ENCODE data around the gene ARHGEF28. TPM values are rescaled to one million over a fixed set of nuclear protein-coding genes. Genes with fewer than 3 reads are reported as not detected.

Gene ARHGEF28
- total RNA-seq, 4 donors from 2014 or later = 12.7 to 31.2 (median 19.2) TPM

DNA sequence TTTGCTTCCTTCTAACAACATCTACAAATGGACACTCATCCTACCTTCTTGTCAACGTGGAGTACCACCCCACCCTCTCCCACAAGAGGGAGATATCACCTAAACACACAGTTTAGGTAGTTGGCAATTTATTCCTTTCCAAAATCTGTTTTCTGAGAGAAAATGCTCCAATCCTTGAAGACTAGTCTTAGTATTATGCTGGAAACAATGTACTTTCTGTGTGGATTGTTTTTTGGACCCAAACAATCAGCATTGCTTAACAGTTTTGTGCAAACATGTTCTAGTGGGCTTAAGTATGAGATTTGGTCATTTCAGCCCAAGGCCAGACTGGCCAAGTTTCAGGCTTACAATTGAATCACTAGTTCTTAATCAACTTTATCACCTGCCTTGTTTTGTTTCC lies 359.1 kb downstream of the ARHGEF28 start:
- 38% methylated on average over 1 of the region's 1 CpG for WGBS
- no peaks in the 10 kb centered on the region for H3K9me3 ChIP-seq

DNA sequence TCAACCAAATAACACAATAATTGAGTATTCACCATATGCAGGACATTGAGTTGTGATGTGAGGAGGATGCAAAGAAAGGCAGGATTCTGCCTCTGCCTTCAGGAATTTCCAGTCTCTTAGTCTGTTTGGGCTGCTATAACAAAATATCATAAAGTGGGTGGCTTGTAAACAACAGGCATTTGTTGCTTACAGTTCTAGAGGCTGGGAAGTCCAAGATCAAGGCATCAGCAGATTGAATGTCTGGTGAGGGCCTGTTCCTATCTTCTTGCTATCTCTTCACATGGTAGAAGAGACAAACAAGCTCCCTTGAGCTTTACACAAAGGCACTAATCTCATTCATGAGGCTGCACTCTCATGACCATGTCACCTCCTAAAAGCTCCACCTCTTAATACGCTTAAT lies 360.7 kb downstream of the ARHGEF28 start:
- Histone ChIP-seq H3K4me3 (no peak overlapping the region), H3K9me3 (no peaks in the 10 kb centered on the region), H3K4me1 (no peaks in the 10 kb centered on the region), H3K27ac (replicated peaks in 1 of 4) (no peak overlapping the region), H3K27me3 (no peaks in the 10 kb centered on the region), H3K36me3 (no peaks in the 10 kb centered on the region)
- 100% methylated on average over 1 of the region's 1 CpG for WGBS
- DNase-seq (ENCODE audit: extremely low spot score) = no peak
- TF ChIP-seq POLR2AphosphoS5 (IDR thresholded peaks at IDR 0.05) = no peak
- TF ChIP-seq, protein P1, sequence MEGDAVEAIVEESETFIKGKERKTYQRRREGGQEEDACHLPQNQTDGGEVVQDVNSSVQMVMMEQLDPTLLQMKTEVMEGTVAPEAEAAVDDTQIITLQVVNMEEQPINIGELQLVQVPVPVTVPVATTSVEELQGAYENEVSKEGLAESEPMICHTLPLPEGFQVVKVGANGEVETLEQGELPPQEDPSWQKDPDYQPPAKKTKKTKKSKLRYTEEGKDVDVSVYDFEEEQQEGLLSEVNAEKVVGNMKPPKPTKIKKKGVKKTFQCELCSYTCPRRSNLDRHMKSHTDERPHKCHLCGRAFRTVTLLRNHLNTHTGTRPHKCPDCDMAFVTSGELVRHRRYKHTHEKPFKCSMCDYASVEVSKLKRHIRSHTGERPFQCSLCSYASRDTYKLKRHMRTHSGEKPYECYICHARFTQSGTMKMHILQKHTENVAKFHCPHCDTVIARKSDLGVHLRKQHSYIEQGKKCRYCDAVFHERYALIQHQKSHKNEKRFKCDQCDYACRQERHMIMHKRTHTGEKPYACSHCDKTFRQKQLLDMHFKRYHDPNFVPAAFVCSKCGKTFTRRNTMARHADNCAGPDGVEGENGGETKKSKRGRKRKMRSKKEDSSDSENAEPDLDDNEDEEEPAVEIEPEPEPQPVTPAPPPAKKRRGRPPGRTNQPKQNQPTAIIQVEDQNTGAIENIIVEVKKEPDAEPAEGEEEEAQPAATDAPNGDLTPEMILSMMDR (IDR thresholded peaks at IDR 0.05) = no peak
- TF ChIP-seq POLR2A (IDR thresholded peaks at IDR 0.05; ENCODE audit: low read depth) = no peak
- intact Hi-C loops (cut with DNase I) = no loop called here

More for the DNA sequence above, 359.1 kb downstream of the ARHGEF28 start:
- intact Hi-C loops (cut with DNase I) = no loop called here
- H3K27ac ChIP-seq (replicated peaks in 1 of 4) = no peak overlapping the region
- peak; percentile 39 for DNase-seq (ENCODE audit: extremely low spot score)
- no peaks in the 10 kb centered on the region for H3K36me3 ChIP-seq
- TF ChIP-seq, protein P1 (IDR thresholded peaks at IDR 0.05) = peak in 1 of 3 experiments; percentile 35
- TF ChIP-seq EP300 (IDR thresholded peaks at IDR 0.05) = no peak
- H3K27me3 ChIP-seq = no peaks in the 10 kb centered on the region
- H3K4me1 ChIP-seq = no peaks in the 10 kb centered on the region
- H3K4me3 ChIP-seq = no peak overlapping the region

DNA sequence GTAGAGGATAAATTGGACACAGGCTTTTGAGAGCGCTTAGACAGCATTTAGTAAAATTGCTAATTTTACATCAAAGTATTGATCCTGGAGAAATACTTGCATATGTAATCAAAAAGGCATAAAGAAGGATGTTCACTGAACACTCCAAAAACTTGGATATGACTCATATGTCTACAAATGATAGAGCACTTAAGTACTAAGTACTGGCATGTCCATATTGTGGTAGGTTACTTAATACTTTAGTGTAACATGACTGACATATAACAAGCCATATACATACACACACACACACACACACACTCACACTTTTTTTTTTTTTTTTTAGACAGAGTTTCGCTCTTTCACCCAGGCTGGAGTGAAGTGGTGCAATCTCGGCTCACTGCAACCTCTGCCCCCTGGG lies 361.9 kb downstream of the ARHGEF28 start:
- no peaks in the 10 kb centered on the region for H3K9me3 ChIP-seq
- H3K27ac ChIP-seq (replicated peaks in 1 of 4) = no peak overlapping the region
- H3K4me1 ChIP-seq = no peaks in the 10 kb centered on the region
- H3K4me3 ChIP-seq = no peak overlapping the region
- intact Hi-C loops (cut with DNase I) = no loop called here
- H3K36me3 ChIP-seq = no peaks in the 10 kb centered on the region
- 95% methylated on average over 3 of the region's 3 CpGs for WGBS
- no peaks in the 10 kb centered on the region for H3K27me3 ChIP-seq
- no peak for TF ChIP-seq POLR2A (IDR thresholded peaks at IDR 0.05; ENCODE audit: low read depth)
- TF ChIP-seq, protein P1 (IDR thresholded peaks at IDR 0.05) = no peak
- no peak for TF ChIP-seq EP300 (IDR thresholded peaks at IDR 0.05)
- TF ChIP-seq POLR2AphosphoS5 (IDR thresholded peaks at IDR 0.05) = no peak
- no peak for DNase-seq (ENCODE audit: extremely low spot score)

DNA sequence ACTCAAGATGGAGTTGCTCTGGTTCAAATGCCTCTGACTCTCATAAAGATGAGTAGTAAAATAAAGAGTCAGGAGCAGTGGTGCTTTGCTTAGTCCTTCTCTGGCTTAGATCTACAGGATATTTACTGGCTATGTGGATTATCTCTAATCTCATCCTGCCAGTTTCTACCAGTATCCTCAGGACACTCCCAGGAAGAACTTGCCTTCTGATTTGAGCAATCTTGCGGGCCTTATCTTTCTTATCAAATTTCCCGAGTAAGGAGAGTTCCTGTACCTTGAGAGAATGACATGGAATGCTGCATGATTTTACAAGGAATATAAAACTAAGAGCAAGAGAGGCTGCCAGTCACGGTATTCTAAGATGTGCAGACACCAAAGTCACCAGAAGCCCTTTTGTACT lies 364.0 kb downstream of the ARHGEF28 start:
- 82% methylated on average over 3 of the region's 3 CpGs for WGBS
- intact Hi-C loops (cut with DNase I) = no loop called here
- H3K27ac ChIP-seq (replicated peaks in 1 of 4) = no peak overlapping the region
- TF ChIP-seq EP300 (IDR thresholded peaks at IDR 0.05) (no peak), POLR2AphosphoS5 (IDR thresholded peaks at IDR 0.05) (no peak), POLR2A (IDR thresholded peaks at IDR 0.05; ENCODE audit: low read depth) (no peak)
- TF ChIP-seq, protein P1 (IDR thresholded peaks at IDR 0.05) = no peak
- H3K4me3 ChIP-seq = no peak overlapping the region
- no peaks in the 10 kb centered on the region for H3K36me3 ChIP-seq
- H3K4me1 ChIP-seq = no peaks in the 10 kb centered on the region
- no peaks in the 10 kb centered on the region for H3K9me3 ChIP-seq
- H3K27me3 ChIP-seq = no peaks in the 10 kb centered on the region
- peak; percentile 53 for DNase-seq (ENCODE audit: extremely low spot score)

Small RNA genes lying within 50 kb of the gene (small RNA-seq; reads per million reads assigned to genes)
- gene RNU7-196P = 0 reads per million in 3 donors

Other genes starting within 250 kb of the ARHGEF28 start
- gene FOXD1, start 177.4 kb upstream of the ARHGEF28 start, total RNA-seq = 10 to 100 TPM in 3 of 4 donors, 1 to 10 TPM in 1; 5.0 to 23.4 (median 13.6) TPM
- 100 to 1,000 TPM; 455 to 574 (median 539) TPM for gene BTF3, start 127.8 kb upstream of the ARHGEF28 start, total RNA-seq
- gene ANKRA2, start 60.6 kb upstream of the ARHGEF28 start, total RNA-seq = 10 to 100 TPM; 18.1 to 28.2 (median 23.0) TPM
- gene UTP15, start 60.5 kb upstream of the ARHGEF28 start, total RNA-seq = 10 to 100 TPM in 2 of 4 donors, 1 to 10 TPM in 2; 7.0 to 18.1 (median 11.9) TPM